NCI-H1930 (cell line): ENCODE data around the gene GALNT1.

Experiments used
- DNase-seq, 2 experiments: peaks; one replicate each; lab custom pipeline; 2025; lab: John Stamatoyannopoulos, UW

The GALNT1 gene

DNA sequence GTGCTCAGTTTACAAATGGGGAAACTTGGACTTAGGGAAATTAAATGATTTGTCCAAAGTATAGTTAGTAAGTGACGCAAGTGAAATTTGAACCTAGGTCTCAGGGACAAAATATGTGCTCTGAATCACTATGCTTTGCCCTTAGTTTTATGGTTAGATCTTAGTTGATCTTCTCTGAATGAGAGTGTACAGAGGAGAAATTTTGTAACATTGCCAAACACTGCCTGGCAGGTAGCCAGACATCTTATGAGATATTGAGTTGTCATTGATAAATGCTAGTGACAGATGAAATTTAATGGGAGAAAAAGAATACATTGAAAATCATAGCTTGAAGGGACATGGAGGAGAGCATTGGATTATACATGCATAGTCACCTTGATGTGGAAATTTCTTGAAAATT lies 91.4 kb downstream of the GALNT1 start:
- no peak for DNase-seq

DNA sequence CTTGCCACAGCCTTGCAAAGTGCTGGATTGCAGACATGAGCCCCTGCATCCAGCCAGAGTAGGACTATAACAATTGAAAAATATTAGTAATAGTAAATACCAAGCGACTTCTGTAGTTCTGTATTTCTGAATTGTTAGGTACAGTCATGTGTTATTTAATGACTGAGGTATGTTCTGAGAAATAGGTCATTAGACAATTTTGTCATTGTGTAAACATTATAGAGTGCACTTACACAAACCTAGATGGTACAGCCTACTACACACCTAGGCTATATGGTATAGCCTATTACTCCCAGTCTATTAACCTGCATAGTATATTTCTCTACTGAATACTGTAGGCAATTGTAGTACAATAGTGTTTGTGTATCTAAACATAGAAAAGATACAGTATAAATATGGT lies 92.1 kb downstream of the GALNT1 start:
- DNase-seq, result no peak

DNA sequence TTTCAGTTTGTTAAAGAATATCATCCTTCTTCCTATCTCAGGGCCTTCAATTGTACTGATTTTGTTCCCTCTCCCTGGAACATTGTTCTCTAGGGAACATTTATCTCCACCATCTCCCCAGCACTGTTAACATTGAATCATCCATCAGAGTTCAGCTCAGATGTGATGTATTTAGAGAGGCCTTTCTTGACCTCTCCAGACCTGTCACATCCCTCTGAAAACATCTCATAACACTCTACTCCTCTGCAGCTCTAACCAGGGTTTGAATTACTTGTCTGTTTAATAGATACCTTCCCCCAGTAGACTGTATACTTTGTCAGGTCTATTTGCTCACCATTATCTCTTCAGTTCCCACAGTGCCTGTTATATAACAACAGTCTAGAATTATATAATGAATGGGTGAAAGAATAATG lies 98.6 kb downstream of the GALNT1 start:
- DNase-seq, result no peak

DNA sequence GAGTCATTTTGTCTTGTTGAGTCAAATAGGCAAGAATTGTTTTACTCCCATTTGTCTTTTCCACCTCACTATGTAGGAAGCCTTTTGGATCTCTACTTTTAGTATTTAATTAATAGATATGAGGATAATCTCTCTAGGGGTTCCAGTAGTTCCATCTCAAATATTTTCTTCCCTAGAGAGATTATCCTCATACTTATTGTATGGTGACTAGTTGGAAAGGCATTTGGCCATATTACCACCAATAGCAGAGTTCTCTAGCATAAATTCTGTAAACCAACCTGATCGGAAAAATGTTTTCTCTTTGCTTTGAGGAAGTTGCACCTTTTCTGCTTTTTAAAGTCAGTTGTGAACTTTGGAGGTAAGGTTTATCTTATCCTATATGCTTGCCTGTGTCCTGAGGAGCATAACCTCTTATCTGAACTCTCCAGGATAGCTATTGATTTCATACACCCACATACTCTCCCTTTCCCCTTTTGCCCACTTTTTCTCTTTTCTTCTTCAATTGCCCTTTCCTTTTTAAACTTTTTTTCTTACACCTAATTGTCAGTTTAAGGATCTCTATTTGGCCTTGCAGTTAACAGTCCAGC lies 100.8 kb downstream of the GALNT1 start:
- DNase-seq, result no peak

DNA sequence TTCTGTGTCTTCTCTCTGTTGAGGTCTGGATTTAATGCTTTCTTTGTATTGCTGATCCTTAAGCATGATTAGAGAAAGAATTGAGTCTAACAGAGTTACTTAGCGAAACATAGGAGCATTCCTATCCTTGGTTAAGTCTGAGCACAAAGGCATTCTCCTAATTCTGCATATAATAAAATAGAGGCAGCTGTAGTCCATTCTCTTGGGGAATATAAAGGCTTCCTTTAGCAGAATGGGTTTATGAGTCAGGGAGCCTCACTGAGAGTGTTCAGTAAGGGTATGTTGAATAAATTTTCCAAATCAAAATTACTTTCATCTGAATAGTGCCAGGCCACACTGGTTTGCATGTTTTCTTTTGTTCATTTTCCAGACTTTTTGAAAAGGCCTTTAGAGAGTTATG lies 101.5 kb downstream of the GALNT1 start:
- DNase-seq, result no peak

DNA sequence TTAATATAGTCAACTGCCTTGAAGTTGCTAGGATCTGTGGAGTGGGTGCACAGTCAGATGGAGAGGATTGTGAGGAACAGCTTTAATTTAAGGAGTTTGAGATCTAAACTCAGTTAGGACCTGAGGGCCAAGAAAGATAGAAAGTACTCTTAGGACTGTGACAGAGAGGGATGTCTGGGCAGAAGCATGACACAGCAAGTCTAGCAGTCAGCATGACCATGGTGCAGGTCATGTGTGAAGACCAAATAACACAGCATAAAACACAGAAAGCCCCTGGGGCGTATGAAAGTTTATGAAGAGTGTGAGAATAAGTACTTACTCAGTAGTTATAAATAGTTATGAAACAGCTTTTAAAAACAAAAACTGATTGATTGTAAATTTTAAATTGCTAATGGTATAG lies 107.2 kb downstream of the GALNT1 start:
- no peak for DNase-seq

DNA sequence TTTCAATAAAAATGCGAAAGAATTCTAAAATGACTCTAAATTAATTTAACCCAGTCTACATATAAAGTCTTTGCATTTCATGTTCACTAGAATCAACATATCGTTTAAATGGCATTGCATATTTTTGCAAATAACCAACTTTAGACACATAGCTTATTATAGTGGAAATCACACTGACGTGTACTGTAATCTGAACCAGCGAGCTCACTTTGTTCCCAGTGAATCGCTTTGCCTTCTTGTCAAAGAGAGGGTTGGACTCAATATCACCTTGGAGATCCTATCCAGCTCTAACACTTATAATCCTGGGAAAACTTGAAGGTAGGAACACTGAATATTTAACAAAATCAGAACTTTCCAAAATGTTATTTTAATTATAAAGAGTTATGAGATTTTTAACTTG lies 108.2 kb downstream of the GALNT1 start:
- DNase-seq, result no peak

DNA sequence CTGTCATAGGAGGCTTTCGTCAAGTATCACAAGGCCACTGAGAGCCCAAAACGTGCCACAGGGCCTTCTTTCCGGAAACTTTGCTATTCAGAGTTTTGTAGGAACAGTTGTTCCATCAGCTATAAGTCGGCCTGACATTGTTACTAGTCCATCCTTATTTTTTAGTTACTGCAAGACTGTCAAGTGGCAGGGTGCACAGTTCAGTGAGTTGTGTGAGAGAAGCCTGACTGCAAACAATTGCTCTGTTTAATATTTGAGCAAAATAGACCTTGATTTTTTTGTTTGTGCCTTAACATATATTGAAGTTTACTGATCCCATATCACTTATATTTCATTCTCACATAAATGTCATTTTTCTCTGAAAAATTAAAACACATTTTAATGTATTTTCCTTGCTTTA lies 110.1 kb downstream of the GALNT1 start:
- DNase-seq, result no peak

DNA sequence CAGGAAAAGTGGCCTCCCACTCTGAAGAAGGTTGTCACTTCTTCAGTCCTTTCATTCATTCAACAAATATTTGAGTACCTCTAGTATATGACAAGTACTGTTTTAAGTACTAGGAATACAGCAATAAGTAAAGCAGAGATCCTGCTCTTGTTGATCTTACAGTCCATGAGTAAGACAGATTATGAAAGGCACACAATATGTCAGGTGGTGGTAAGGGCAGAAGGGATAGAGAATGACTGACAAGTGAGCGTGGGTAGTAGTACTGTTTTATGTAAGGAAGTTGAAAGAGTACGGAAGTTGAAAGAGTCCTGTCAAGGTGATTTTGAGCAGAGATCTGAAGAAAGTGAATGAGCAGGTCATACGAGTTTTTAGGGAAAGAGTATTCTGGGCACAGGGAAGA lies 111.3 kb downstream of the GALNT1 start:
- DNase-seq, result no peak

DNA sequence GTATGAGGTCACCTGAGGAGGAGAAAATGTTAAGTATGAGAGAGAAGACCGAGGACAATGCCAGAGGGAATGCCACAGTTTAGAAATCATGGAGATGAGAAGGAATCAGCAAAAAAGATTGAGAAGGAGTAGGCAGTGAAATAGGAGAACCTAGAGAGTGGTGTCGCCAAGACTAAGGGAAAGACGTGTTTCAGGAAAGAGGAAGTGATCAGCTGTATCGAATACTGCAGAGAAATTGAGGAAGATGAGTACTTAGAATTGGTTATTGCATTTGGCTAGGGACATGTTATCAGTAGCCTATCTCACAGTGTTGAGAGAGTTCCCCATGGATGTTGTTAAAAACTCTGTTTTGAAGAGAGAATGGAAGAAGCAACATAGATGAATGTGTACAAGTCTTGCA lies 112.3 kb downstream of the GALNT1 start:
- no peak for DNase-seq

DNA sequence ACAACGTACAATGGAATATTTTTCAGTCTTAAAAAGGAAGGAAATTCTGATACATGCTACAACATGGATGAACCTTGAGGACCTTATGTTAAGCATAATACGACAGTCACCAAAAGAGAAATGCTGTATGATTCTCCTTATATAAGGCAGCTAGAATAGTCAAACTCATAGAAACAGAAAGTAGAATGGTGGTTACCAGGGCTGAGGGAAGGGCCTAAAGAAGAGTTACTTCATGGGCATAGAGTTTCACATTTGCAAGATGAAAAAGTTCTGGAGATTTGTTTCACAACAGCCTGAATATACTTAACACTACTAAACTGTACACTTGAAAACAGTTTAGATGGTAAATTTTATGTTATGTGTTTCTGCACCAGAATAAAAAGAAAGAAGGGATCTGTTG lies 113.3 kb downstream of the GALNT1 start:
- DNase-seq, result no peak

DNA sequence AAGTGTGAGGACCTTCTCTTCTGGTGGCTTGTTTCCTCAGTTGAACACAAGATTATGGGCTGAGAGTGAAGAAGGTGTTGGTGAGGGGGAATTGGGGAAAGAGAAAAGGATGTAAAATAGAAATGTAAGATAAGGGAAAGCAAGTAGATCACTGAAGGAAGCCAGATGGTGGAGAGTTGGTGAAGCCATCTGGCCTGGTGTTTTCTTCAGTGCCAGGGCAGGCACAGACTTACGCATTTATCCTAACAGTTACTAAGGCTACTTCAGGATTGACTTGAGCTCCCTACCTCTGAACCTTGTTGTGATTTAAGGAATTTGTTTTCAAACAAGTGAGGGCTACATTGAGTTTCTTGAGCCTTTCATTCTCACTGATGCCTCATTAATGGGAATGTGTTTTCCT lies 113.8 kb downstream of the GALNT1 start:
- DNase-seq, result no peak

DNA sequence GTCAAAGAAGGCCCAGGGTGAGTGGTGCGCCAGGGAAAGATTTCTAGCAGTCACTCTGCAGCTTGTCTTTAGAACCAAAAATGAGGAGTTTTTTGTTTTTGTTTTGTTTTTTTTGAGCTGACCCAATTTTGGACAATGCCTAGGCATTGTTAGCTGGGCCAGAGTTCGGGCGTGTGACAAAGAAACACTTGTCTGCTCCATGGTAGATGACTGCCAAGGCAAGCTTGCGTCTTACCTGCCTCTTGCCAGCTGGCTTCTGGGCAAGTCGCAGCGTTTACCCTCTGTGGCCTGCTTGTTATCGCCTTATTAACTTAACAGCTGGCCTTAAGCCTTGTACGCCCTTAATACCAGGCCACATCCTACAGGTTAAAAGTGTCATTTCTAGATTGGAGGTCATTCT lies 114.3 kb downstream of the GALNT1 start:
- no peak for DNase-seq

DNA sequence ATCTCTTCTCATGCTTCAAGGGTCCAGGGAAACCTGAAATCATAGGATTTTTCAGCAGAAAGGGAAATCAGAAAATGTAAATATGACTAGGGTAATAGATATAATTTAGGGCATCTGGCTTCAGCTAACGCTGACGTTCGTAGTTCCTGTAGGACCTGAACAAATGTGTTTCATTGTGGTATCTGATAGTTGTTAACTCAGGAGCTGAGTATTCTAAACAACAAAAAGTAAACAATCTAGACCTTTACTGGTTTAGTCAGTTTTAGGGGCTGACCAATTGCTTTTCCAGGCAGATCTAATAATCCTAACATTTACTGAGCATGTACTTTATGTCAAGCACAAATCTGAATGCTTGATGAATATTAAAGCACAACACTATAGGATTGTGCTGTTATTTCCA lies 114.8 kb downstream of the GALNT1 start:
- DNase-seq, result no peak

DNA sequence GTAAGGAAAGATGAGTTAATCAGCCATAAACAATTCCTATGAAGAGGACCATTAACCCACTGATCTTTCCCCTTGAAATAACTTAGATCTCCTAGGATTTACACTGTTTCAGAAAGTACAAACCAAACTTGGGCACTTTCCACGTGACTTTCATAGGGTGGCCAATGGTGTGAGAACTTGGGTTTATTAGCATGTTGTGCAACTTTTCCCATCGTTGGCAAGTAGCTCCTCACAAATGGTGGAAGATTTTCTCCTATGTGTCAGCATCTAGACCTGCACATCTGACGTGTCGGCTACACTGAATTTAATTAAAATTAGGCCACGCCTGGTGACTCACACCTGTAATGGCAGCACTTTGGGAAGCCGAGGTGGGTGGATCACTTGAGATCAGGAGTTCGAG lies 116.3 kb downstream of the GALNT1 start:
- no peak for DNase-seq

DNA sequence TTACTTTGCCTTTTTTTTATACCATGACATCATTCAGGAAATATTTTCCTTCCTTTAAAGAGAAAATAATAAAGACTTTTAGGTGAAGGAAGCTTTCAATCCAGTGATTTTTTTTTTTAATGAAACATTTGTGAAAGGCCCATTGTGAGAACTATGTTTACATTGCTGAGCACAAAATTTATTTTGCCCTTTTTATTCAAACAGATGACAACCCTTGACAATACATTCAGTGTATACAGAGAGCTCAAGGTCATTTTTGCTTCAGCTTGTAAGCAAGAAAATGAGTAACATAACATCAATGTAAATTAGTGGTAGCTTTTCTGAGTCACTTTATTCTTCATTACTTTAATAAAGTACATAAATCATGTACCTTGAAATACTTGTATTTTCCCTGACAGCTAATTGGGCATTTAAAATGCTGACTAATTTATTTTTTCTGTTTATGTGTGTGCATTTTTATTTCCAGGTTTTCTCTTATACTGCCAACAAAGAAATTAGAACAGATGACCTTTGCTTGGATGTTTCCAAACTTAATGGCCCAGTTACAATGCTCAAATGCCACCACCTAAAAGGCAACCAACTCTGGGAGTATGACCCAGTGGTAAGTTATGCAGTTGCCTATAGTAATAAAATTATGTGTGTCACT lies 121.6 kb downstream of the GALNT1 start:
- no peak for DNase-seq

DNA sequence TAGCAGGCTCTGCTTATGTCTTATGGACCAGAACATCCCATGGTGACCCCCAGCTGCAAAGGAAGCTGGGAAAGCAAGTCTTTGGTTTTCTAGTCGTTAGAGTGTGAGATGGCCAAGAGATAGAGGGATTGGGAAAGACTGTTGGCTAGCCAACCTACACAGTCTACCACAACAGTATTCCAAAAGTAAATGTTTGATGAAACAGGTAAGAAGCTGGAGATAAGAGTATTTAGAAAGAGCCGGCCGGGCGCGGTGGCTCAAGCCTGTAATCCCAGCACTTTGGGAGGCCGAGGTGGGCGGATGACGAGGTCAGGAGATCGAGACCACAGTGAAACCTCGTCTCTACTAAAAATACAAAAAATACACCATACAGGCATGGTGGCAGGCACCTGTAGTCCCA lies 124.4 kb downstream of the GALNT1 start:
- DNase-seq, result no peak

DNA sequence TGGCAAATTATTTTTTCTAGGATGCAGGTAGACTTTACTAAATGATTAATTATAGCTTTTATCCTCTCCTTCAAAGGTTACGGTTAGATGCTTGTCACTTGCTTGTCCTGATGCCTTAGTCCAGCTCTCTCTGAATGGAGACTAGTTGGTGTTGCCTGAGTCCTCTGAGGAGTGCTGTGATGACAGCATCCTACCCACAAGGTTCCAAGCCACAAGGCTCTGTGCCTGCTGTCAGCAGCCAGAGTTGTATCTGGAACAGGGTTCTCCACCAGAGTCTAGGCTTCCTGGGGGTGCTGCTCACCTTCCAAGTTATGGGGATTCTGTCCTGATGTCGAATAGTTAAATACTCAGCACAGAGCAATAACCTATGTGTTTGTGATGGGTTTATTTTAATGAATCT lies 125.7 kb downstream of the GALNT1 start:
- DNase-seq, result no peak

DNA sequence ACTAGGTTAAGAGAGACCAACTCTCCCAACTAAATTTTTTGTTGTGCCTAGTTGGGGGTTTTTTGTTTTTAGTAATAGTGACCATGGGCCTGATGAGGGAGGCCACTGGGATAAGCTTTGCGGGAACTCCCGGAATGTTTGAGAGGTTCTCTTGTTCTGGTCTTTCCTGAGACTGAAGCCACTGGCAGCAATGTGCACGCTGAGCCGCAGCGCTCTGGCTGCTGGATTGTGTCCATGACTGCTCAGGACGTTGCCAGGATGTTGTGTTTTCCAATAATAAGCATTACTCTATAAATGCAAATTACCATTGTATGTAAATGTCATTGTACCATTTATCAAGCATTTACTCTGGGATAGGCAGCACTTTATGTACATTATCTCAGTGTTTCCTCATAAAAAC lies 126.1 kb downstream of the GALNT1 start:
- DNase-seq, result no peak

DNA sequence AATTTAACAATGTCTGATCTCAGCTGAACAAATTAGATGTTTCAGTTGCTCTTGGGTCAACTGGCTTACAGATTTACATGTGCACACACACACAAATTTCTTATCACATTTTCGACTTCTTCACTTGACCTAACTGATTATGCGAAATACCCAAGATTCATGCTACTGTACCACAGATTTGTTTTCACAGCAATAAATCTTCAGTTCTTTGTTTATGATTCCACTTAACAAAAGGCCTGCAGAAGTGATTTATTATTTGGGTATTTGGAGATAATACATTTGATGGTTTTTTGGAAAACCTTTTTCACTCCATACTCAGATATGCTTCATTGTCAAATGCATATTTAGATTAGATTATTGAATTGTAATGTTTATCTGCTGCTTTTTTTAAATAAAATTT lies 129.0 kb downstream of the GALNT1 start:
- no peak for DNase-seq

DNA sequence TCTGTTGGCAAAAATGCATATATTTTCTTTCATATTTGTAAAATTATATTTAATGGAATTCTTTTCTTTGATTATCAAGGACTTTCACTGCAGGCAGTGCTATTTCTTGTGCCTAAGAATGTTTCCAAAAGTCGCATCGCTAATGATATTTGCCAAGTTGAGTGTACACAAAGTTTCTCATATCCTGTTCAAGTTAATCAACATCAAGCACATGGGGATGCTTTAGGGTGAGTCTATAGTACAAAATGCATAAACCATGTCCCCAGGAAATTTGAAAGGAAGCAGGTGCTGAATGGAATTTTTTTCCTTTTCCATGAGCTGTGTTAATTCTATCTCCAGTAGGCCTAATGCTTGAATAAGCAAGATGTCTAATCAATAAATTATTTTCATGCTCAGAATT lies 129.7 kb downstream of the GALNT1 start:
- DNase-seq, result no peak

DNA sequence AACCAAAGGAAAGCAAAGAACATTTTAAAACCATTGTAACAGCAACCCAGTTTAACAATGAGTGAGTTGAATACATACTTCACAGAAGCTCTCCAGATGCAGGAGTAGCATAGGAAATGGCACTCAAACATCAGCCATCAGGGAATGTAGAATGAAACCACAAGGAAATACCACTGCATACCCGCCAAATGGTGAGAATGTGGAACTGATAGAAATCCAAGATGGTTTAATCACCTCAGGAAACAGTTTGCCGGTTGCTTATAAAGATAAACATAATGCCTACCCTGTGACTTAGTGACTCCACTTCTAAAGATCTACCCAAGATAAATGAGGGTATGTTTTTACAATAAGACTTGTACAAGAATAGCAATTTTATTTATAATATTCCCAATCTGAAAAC lies 132.0 kb downstream of the GALNT1 start:
- DNase-seq, result no peak

DNA sequence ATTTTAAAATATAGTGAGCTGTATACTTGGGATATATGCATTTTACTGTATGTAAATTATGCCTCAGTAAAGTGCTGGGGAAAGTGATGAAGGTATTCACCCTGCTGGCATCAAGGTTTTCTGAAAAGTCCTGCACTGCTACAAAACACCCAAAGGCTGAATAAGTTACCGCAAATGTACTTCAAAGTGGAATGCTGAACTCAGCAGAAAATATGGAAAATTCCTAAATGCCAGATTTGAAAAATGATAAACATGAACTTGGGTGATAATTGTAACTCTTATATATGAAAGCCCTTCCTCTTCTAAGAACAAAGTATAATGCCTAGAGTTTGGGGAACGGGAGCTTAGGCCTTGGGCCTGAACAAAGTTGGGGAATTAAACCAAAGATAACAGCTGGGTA lies 133.0 kb downstream of the GALNT1 start:
- DNase-seq, result no peak

DNA sequence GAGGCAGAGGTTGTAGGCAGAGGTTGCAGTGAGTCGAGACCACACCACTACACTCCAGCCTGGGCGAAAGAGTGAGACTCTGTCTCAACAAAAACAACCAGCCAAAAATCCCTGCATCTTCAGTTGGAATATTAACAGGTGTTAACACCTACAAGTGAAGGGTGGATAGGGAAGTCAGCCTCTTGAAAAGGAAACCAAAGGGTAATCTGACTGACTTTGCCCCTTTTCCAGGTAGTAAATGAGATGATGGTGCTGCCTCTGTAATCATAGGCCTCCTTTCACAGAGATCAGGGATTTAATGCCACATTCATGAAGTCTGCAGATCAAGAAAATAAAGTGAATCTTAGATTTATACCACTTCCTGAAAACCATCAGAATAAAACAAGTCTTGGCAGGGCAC lies 133.6 kb downstream of the GALNT1 start:
- DNase-seq, result no peak
